ENCODE results near the gene USP13. TPM values are rescaled to one million over a fixed set of nuclear protein-coding genes. Genes with fewer than 3 reads are reported as not detected.

USP13 gene
- total and polyA plus RNA-seq, 4 donors, result 2.4 to 7.3 (median 4.2) TPM

DNA sequence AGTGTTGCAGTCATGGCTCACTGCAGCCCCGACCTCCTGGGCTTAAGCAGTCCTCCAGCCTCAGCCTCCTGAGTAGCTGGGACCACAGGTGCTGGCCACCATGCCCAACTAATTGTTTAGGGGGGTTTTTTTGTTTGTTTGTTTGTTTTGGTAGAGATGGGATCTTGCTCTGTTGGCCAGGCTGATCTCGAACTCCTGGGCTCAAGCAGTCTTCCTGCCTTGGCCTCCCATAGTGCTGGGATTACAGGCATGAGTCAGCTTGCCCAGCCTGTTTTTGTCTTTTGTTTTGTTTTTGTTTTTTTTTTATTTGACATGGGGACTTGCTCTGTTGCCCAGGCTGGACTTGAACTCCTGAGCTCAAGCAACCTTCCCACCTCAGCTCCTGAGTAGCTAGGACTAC lies 30.8 kb upstream of the USP13 start:
- Histone ChIP-seq H3K9ac (ENCODE audit: low read depth in 1 of 2, low read length in 2 of 2) (no peak overlapping the region), H3K4me1 (ENCODE audit: control insufficient read depth in 4 of 4, insufficient read depth in 4 of 4, low read length in 3 of 4) (no peaks in the 10 kb centered on the region), H3K9me3 (ENCODE audit: control insufficient read depth in 4 of 4, low read length in 3 of 4) (no peaks in the 10 kb centered on the region), H3K27me3 (ENCODE audit: control insufficient read depth in 4 of 4, insufficient read depth in 4 of 4, low read length in 3 of 4) (no peaks in the 10 kb centered on the region), H3K27ac (ENCODE audit: low read depth in 1 of 2, low read length in 2 of 2) (no peak overlapping the region), H3K4me3 (ENCODE audit: low read depth in 1 of 3, low read length in 3 of 3) (no peak overlapping the region), H3K36me3 (ENCODE audit: control insufficient read depth in 4 of 4, insufficient read depth in 3 of 4, low read depth in 1 of 4, low read length in 3 of 4) (peaks cover 10 to 35% (median 28%) of the 10 kb centered on the region in 4 donors)
- TF ChIP-seq RXRA (IDR thresholded peaks at IDR 0.05) (no peak), EGR1 (IDR thresholded peaks at IDR 0.05; ENCODE audit: low read depth in 2 of 2) (no peak)
- 96% methylated on average over 2 of the region's 2 CpGs for WGBS
- no peak for DNase-seq (ENCODE audit: low spot score)

DNA sequence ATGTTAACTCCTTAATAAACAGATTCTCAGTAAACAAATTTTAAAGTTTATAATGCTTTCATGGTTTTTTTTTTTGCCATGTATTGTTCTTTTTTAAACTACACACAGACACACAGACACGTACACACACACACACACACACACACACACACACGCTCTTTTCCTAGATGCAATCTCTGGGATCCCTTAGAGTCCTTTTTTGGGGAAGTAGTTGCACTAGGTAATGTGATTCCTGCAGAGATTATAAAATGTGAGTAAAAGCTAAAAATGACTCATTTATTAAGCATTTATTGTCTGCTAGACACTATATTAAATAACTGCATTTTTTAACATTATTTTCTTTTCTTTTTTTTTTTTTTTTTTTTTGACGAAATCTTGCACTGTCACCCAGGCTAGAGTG lies 28.4 kb upstream of the USP13 start:
- TF ChIP-seq, protein P1, sequence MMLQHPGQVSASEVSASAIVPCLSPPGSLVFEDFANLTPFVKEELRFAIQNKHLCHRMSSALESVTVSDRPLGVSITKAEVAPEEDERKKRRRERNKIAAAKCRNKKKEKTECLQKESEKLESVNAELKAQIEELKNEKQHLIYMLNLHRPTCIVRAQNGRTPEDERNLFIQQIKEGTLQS (IDR thresholded peaks at IDR 0.05), result no peak
- no peak for TF ChIP-seq YY1 (IDR thresholded peaks at IDR 0.05)
- TF ChIP-seq RAD21 (IDR thresholded peaks at IDR 0.05), result no peak
- TF ChIP-seq TAF1 (conservative IDR thresholded peaks at IDR 0.05), result no peak
- no peak for TF ChIP-seq JUND (IDR thresholded peaks at IDR 0.05)
- TF ChIP-seq GABPA (IDR thresholded peaks at IDR 0.05 in 1 of 2, conservative IDR thresholded peaks at IDR 0.05 in 1 of 2), result no peak
- TF ChIP-seq EGR1 (IDR thresholded peaks at IDR 0.05; ENCODE audit: low read depth in 2 of 2), result no peak
- TF ChIP-seq, protein P2, sequence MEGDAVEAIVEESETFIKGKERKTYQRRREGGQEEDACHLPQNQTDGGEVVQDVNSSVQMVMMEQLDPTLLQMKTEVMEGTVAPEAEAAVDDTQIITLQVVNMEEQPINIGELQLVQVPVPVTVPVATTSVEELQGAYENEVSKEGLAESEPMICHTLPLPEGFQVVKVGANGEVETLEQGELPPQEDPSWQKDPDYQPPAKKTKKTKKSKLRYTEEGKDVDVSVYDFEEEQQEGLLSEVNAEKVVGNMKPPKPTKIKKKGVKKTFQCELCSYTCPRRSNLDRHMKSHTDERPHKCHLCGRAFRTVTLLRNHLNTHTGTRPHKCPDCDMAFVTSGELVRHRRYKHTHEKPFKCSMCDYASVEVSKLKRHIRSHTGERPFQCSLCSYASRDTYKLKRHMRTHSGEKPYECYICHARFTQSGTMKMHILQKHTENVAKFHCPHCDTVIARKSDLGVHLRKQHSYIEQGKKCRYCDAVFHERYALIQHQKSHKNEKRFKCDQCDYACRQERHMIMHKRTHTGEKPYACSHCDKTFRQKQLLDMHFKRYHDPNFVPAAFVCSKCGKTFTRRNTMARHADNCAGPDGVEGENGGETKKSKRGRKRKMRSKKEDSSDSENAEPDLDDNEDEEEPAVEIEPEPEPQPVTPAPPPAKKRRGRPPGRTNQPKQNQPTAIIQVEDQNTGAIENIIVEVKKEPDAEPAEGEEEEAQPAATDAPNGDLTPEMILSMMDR (IDR thresholded peaks at IDR 0.05; ENCODE audit: low read depth, low read length, missing input control), result no peak
- no peak for TF ChIP-seq HNF4A (conservative IDR thresholded peaks at IDR 0.05)
- no peak for TF ChIP-seq NR2F2 (IDR thresholded peaks at IDR 0.05)
- Histone ChIP-seq H3K27me3 (ENCODE audit: control insufficient read depth in 4 of 4, insufficient read depth in 4 of 4, low read length in 3 of 4) (no peaks in the 10 kb centered on the region), H3K36me3 (ENCODE audit: control insufficient read depth in 4 of 4, insufficient read depth in 3 of 4, low read depth in 1 of 4, low read length in 3 of 4) (peaks cover 7 to 29% (median 18%) of the 10 kb centered on the region in 4 donors), H3K4me3 (ENCODE audit: low read depth in 1 of 3, low read length in 3 of 3) (no peak overlapping the region), H3K9ac (ENCODE audit: low read depth in 1 of 2, low read length in 2 of 2) (no peak overlapping the region), H3K4me1 (ENCODE audit: control insufficient read depth in 4 of 4, insufficient read depth in 4 of 4, low read length in 3 of 4) (no peaks in the 10 kb centered on the region), H3K27ac (ENCODE audit: low read depth in 1 of 2, low read length in 2 of 2) (no peak overlapping the region), H3K9me3 (ENCODE audit: control insufficient read depth in 4 of 4, low read length in 3 of 4) (no peaks in the 10 kb centered on the region)
- no peak for DNase-seq (ENCODE audit: low spot score)
- WGBS, result 88% methylated on average over 3 of the region's 3 CpGs

DNA sequence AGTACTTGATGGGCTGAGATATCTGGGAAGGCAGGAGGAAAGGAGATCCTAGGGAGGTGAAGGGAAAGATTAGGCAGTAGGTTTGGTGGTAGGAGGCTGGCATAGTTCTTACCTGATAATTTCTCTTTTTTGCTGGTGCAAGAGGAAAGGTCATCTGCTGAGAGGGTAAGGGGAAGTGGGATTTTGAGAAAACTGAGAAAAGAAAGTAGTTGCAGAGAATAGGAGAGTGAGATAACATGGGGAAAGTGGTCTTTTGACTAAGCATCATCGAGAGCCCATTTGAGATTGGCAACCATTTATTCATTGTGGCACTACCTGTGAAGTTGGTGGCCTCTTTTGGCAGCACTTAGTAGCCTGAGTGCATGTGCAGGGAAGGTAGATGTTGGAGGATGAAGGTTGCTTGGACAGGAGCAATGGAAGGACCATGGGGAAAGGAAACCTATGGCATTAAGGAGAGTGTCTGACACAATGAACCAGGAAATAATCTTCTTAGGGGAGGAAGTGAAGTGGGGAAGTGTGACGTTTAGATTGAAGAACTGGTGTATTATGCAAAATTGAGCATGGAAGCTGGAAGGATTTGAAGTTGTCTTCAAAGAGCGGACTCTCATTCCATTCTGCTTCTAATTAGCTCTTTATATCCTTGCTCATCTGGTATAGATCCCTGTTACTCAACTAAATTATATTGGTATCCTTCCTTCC lies 21.9 kb upstream of the USP13 start:
- Histone ChIP-seq H3K9ac (ENCODE audit: low read depth in 1 of 2, low read length in 2 of 2) (no peak overlapping the region), H3K4me1 (ENCODE audit: control insufficient read depth in 4 of 4, insufficient read depth in 4 of 4, low read length in 3 of 4) (no peaks in the 10 kb centered on the region), H3K4me3 (ENCODE audit: low read depth in 1 of 3, low read length in 3 of 3) (no peak overlapping the region), H3K36me3 (ENCODE audit: control insufficient read depth in 4 of 4, insufficient read depth in 3 of 4, low read depth in 1 of 4, low read length in 3 of 4) (no peaks in the 10 kb centered on the region), H3K9me3 (ENCODE audit: control insufficient read depth in 4 of 4, low read length in 3 of 4) (no peaks in the 10 kb centered on the region), H3K27me3 (ENCODE audit: control insufficient read depth in 4 of 4, insufficient read depth in 4 of 4, low read length in 3 of 4) (no peaks in the 10 kb centered on the region), H3K27ac (ENCODE audit: low read depth in 1 of 2, low read length in 2 of 2) (no peak overlapping the region)
- 88% methylated on average over 3 of the region's 3 CpGs for WGBS
- TF ChIP-seq GABPA (IDR thresholded peaks at IDR 0.05 in 1 of 2, conservative IDR thresholded peaks at IDR 0.05 in 1 of 2), result no peak
- TF ChIP-seq, protein P2 (IDR thresholded peaks at IDR 0.05; ENCODE audit: low read depth, low read length, missing input control), result no peak
- no peak for TF ChIP-seq RAD21 (IDR thresholded peaks at IDR 0.05)
- TF ChIP-seq TAF1 (conservative IDR thresholded peaks at IDR 0.05), result no peak
- TF ChIP-seq EGR1 (IDR thresholded peaks at IDR 0.05; ENCODE audit: low read depth in 2 of 2), result no peak
- no peak for TF ChIP-seq NR2F2 (IDR thresholded peaks at IDR 0.05)
- no peak for TF ChIP-seq YY1 (IDR thresholded peaks at IDR 0.05)
- TF ChIP-seq, protein P3, sequence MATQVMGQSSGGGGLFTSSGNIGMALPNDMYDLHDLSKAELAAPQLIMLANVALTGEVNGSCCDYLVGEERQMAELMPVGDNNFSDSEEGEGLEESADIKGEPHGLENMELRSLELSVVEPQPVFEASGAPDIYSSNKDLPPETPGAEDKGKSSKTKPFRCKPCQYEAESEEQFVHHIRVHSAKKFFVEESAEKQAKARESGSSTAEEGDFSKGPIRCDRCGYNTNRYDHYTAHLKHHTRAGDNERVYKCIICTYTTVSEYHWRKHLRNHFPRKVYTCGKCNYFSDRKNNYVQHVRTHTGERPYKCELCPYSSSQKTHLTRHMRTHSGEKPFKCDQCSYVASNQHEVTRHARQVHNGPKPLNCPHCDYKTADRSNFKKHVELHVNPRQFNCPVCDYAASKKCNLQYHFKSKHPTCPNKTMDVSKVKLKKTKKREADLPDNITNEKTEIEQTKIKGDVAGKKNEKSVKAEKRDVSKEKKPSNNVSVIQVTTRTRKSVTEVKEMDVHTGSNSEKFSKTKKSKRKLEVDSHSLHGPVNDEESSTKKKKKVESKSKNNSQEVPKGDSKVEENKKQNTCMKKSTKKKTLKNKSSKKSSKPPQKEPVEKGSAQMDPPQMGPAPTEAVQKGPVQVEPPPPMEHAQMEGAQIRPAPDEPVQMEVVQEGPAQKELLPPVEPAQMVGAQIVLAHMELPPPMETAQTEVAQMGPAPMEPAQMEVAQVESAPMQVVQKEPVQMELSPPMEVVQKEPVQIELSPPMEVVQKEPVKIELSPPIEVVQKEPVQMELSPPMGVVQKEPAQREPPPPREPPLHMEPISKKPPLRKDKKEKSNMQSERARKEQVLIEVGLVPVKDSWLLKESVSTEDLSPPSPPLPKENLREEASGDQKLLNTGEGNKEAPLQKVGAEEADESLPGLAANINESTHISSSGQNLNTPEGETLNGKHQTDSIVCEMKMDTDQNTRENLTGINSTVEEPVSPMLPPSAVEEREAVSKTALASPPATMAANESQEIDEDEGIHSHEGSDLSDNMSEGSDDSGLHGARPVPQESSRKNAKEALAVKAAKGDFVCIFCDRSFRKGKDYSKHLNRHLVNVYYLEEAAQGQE (IDR thresholded peaks at IDR 0.05), result no peak
- no peak for TF ChIP-seq SP1 (IDR thresholded peaks at IDR 0.05)
- TF ChIP-seq, protein P4, sequence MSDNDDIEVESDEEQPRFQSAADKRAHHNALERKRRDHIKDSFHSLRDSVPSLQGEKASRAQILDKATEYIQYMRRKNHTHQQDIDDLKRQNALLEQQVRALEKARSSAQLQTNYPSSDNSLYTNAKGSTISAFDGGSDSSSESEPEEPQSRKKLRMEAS (IDR thresholded peaks at IDR 0.05), result no peak
- TF ChIP-seq FOXA2 (IDR thresholded peaks at IDR 0.05), result no peak
- DNase-seq (ENCODE audit: low spot score), result no peak
